Thoracic aorta (tissue), 2 donors: Measurements from ENCODE around the gene C2CD5. TPM values are rescaled to one million over a fixed set of nuclear protein-coding genes. Genes with fewer than 3 reads are reported as not detected.

Experiments
- ATAC-seq: fragments of 150-250 bp; one replicate; pipeline ENCODE4 v1.8.0; 2017; ENCODE audit warnings: low read depth; ENCODE audit not compliant: insufficient number of reproducible peaks, low FRiP score
- DNase-seq: peaks from one replicate; pipeline ENCODE4 v3.0.0-alpha.2; 2020; ENCODE audit warnings: low spot score
- H3K27ac ChIP-seq, 2 donors: fragments of 200-600 bp; sonication (generic); 1 replicate in 1 of 2; 2 replicates in 1 of 2; pipeline ENCODE4 v1.5.1; 2016; ENCODE audit warnings: mild to moderate bottlenecking in 2 of 2, moderate library complexity in 2 of 2
- H3K27me3 ChIP-seq: fragments of 200-600 bp; sonication (generic); replicated peaks from 2 replicates; pipeline ENCODE4 v1.6.0; 2016; ENCODE audit warnings: mild to moderate bottlenecking; ENCODE audit not compliant: insufficient read depth
- H3K36me3 ChIP-seq: fragments of 200-600 bp; sonication (generic); one replicate; pipeline ENCODE4 v1.5.1; 2016
- H3K4me1 ChIP-seq, 2 donors: fragments of 200-600 bp; sonication (generic); 1 replicate in 1 of 2; 2 replicates in 1 of 2; pipeline versions ENCODE4 v1.5.1 to v1.6.0; 2016; ENCODE audit warnings: low read depth in 2 of 2, mild to moderate bottlenecking in 1 of 2; ENCODE audit not compliant: control insufficient read depth in 1 of 2
- H3K4me3 ChIP-seq: fragments of 200-600 bp; sonication (generic); 2 replicates; pipeline ENCODE4 v1.5.1; 2016; ENCODE audit warnings: mild to moderate bottlenecking
- H3K9me3 ChIP-seq: fragments of 200-600 bp; sonication (generic); 2 replicates; pipeline ENCODE4 v1.5.1; 2016
- total RNA-seq, 2 donors: library from RNA; depleted of rRNA; stranded (reverse); fragments of >200 nt; gene quantifications; one replicate each; pipeline versions ENCODE4 v1.1.0 to v1.2.3, GENCODE V29; 2016
- TF ChIP-seq, protein P1 (sequence below): fragments of 200-600 bp; sonication (generic); IDR thresholded peaks from one replicate; pipeline ENCODE4 v1.5.1; 2019; ENCODE audit warnings: antibody characterized with exemption

C2CD5 gene
- total RNA-seq, 2 donors from 2014 or later: 41.3 to 60.0 TPM

GRCh38 chr12:22518998-22519397 lies 25.3 kb downstream of the C2CD5 start:
- Histone ChIP-seq H3K27me3 (no peaks in the 10 kb centered on the region), H3K36me3 (no peaks in the 10 kb centered on the region), H3K27ac (no peak overlapping the region), H3K4me3 (no peak overlapping the region), H3K4me1 (no peaks in the 10 kb centered on the region), H3K9me3 (no peaks in the 10 kb centered on the region)
- ATAC-seq (no peak), DNase-seq (no peak)
- TF ChIP-seq, protein P1, sequence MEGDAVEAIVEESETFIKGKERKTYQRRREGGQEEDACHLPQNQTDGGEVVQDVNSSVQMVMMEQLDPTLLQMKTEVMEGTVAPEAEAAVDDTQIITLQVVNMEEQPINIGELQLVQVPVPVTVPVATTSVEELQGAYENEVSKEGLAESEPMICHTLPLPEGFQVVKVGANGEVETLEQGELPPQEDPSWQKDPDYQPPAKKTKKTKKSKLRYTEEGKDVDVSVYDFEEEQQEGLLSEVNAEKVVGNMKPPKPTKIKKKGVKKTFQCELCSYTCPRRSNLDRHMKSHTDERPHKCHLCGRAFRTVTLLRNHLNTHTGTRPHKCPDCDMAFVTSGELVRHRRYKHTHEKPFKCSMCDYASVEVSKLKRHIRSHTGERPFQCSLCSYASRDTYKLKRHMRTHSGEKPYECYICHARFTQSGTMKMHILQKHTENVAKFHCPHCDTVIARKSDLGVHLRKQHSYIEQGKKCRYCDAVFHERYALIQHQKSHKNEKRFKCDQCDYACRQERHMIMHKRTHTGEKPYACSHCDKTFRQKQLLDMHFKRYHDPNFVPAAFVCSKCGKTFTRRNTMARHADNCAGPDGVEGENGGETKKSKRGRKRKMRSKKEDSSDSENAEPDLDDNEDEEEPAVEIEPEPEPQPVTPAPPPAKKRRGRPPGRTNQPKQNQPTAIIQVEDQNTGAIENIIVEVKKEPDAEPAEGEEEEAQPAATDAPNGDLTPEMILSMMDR: no peak

GRCh38 chr12:22518060-22518719 lies 26.2 kb downstream of the C2CD5 start:
- H3K9me3 ChIP-seq: no peaks in the 10 kb centered on the region
- no peak for ATAC-seq
- no peak overlapping the region for H3K27ac ChIP-seq

GRCh38 chr12:22514875-22515274 lies 29.5 kb downstream of the C2CD5 start:
- DNase-seq: no peak
- peaks cover 8% of the 10 kb centered on the region for H3K36me3 ChIP-seq
- ATAC-seq: no peak
- H3K27ac ChIP-seq: no peak overlapping the region
- TF ChIP-seq, protein P1: no peak
- no peak overlapping the region for H3K4me3 ChIP-seq
- H3K4me1 ChIP-seq: no peaks in the 10 kb centered on the region
- H3K27me3 ChIP-seq: no peaks in the 10 kb centered on the region
- no peaks in the 10 kb centered on the region for H3K9me3 ChIP-seq

More at GRCh38 chr12:22518060-22518719, 26.2 kb downstream of the C2CD5 start:
- Histone ChIP-seq H3K4me3 (no peak overlapping the region), H3K4me1 (no peaks in the 10 kb centered on the region), H3K36me3 (no peaks in the 10 kb centered on the region), H3K27me3 (no peaks in the 10 kb centered on the region)
- no peak for DNase-seq
- TF ChIP-seq, protein P1: no peak

DNA sequence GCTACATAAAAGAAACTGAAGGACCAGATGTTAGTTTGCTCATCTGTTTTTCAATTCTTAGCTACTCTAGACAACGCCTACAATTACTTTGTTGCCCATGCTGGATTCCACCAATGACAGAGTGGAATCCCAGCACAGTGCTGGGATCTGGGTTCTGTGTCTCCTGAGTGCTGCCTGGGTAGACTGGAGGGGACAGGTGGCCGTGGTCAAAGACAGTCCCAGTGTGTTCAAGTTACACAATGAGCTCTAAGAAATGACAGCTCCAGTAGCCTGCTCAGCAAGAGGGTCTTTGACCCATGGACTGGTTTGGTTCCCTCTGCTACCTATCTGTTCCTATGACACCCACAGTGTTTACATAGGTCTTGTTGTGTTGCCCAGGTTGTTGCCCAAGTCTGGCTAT lies 38.5 kb downstream of the C2CD5 start:
- peaks cover 8% of the 10 kb centered on the region for H3K36me3 ChIP-seq

DNA sequence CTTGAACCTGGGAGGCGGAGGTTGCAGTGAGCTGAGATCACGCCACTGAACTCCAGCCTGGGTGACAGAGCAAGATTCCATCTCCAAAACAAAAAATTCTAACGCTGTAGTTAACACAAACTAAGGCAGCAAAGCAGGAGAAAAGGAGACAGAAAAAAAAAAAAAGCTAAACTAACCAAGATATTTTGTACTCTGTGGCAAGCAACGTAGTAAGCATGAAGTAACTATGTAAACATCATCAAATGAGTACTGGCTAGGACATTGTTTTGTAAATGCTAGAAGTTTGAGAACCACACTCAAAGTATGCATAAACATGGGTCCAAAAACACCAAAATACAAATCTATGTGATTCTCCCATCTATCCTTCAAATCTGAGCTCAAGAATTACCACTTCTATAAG lies 44.2 kb downstream of the C2CD5 start:
- TF ChIP-seq, protein P1: no peak
- Histone ChIP-seq H3K36me3 (peaks cover 2% of the 10 kb centered on the region), H3K9me3 (no peaks in the 10 kb centered on the region), H3K27ac (no peak overlapping the region), H3K27me3 (no peaks in the 10 kb centered on the region), H3K4me1 (no peaks in the 10 kb centered on the region), H3K4me3 (no peak overlapping the region)
- ATAC-seq (no peak), DNase-seq (no peak)

More for the DNA sequence above, 38.5 kb downstream of the C2CD5 start:
- Histone ChIP-seq H3K4me3 (no peak overlapping the region), H3K4me1 (no peaks in the 10 kb centered on the region), H3K27ac (no peak overlapping the region), H3K9me3 (no peaks in the 10 kb centered on the region), H3K27me3 (no peaks in the 10 kb centered on the region)
- ATAC-seq (no peak), DNase-seq (no peak)
- TF ChIP-seq, protein P1: no peak
